ENCODE measurements around the gene SLC35G4. TPM values are rescaled to one million over a fixed set of nuclear protein-coding genes. Genes with fewer than 3 reads are reported as not detected.
"Not testable (repeated sequence)": the region's sequence is repeated elsewhere in the genome, so short reads cannot be mapped to it uniquely, and the experiment has no call there.

SLC35G4 gene
- total RNA-seq: not detected in 2 replicates

- intact Hi-C loops (cut with micrococcal nuclease): not testable (repeated sequence)
Measured at GRCh38 chr18:11609488-11609887, at the start of gene SLC35G4. Gene SLC35G4, plus strand, starts transcription at chr18:11609596. Its CDS starts 0 bp downstream, at chr18:11609596.

DNA sequence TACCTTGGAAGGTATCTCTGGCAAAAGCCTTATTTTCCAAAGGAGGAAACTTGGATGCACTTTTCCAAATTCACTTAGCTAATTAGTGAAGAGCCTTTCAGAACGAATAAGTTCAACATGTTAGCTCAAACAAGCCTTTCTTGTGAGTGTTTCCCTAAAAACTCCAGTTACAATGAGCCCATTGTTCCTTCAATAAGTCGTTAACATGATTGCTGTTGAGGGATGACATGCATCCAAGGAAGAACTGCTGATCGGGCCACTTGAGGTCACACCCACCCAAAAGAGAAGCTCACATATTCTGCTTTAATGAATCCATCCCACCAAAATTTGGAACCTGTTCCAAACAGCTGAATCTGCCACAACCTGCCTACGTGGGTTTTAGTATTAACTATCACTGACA lies 48.1 kb upstream of the SLC35G4 start:
- intact Hi-C loops (cut with micrococcal nuclease): no loop called here

GRCh38 chr18:11565716-11566115 lies 43.7 kb upstream of the SLC35G4 start:
- intact Hi-C loops (cut with micrococcal nuclease): no loop called here

GRCh38 chr18:11566236-11566965 lies 43.0 kb upstream of the SLC35G4 start:
- intact Hi-C loops (cut with micrococcal nuclease): no loop called here

GRCh38 chr18:11567396-11567795 lies 42.0 kb upstream of the SLC35G4 start:
- intact Hi-C loops (cut with micrococcal nuclease): no loop called here

GRCh38 chr18:11570073-11570588 lies 39.3 kb upstream of the SLC35G4 start:
- intact Hi-C loops (cut with micrococcal nuclease): no loop called here

DNA sequence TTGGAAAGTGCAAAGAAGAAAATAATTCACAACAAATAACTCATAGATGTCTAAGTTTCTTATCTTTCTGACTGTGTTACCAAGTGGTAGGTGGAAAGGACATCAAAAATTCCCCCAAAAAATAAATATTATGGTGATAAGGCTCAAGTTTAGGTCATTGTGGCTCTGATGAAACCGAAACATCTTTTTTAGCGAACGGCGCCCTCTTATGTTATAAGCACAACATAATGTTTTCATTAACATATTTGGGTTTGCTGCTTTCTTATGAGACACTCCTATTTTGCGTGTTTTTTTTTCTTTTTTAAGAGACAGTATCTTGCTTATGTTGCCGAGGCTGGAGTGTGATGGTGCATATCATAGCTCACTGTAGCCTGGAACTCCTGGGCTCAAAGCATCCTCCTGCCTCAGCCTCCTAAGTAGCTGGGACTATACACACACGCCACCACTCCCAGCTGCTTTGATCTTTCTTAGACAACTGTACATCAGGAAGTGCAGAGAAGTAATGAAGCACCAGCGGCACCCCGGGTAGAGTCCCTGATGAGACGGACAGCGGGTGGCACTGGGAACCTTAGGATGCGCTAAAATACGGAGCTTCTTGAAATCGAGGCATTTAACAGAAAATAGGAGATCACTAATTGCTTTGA lies 38.5 kb upstream of the SLC35G4 start:
- intact Hi-C loops (cut with micrococcal nuclease): no loop called here

- intact Hi-C loops (cut with micrococcal nuclease): no loop called here
Measured at GRCh38 chr18:11572201-11572600, 37.2 kb upstream of the SLC35G4 start.

DNA sequence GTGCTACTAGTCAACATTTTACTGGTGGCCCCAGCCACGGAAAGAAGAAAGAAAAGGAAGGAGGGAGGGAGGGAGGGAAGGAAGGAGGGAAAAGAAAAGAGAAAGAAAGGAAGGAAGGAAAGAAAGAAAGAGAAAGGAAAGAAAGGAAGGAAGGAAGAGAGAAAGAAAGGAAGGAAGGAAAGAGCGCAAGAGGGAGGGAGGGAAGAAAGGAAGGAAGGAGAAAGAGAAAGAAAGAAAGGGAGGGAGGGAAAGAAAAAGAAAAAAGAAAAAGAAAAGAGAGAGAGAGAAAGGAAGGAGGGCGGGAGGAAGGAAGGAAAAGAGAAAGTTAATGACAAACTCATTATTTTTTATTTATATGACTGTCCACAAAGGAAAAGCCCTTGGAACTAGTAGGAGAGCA lies 34.9 kb upstream of the SLC35G4 start:
- intact Hi-C loops (cut with micrococcal nuclease): no loop called here

DNA sequence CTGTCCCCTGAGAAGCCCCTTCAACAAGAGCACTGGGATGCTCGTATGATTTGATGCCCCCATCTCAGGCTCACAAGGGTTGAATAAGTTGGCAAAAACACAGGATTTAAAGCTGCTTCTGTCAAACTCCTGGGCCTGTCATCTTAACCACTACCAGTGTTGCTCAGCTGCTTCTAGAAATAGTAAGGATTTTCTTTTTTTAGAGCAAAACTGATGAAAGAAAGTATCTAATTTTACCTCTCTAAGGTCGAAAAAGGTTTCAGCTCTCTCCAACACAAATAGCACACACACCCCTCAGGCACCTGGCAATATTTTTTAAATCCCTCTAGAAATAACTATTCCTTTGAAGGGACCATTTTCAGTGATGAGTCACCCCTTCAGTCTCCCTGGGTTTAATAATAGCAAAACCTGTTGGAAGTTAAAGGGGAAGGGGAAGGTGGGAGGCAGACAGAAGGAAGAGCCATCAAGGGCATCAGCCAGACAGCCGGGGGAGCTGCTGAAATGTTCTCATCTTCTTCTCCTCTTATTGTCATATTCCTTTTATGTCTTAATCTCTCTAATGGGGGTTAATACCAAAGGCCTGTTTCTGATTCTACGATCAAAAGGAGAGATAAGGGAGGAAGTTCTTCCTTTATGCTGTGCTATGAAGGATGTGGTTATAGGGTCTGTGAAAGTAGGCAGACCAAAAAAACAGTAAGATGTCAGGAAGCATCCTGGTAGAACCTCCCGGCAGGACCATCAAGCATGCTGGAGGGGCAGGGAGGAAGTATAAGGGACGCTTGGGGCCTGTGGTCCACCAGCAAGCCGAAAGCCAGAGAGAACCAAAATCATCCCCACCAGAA lies 31.9 kb upstream of the SLC35G4 start:
- intact Hi-C loops (cut with micrococcal nuclease): no loop called here

GRCh38 chr18:11578799-11579198 lies 30.6 kb upstream of the SLC35G4 start:
- intact Hi-C loops (cut with micrococcal nuclease): no loop called here

- intact Hi-C loops (cut with micrococcal nuclease): loop anchor here (10.0 kb wide), 1 partner anchor 795 kb away; no protein-coding TSS in a partner anchor
Measured at GRCh38 chr18:11579916-11580315, 29.5 kb upstream of the SLC35G4 start.

DNA sequence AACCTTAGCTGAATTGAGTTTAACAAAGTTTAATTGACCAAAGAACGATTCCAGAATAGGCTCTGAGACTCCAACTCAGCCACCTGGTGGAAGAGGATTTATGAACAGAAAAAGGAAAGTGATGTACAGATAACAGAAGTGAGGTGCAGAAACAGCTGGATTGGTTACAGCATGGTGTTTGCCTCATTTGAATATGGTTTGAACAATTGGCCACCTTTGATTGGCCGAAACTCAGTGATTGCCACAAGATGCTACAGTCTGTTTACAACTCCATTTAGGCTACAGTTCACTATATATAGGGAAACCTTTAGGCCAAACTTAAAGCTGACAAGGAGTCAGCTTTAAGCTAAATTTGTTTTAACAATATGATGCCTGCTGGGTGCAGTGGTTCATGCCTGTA lies 28.1 kb upstream of the SLC35G4 start:
- intact Hi-C loops (cut with micrococcal nuclease): loop anchor here (10.0 kb wide), 1 partner anchor 796 kb away; no protein-coding TSS in a partner anchor

DNA sequence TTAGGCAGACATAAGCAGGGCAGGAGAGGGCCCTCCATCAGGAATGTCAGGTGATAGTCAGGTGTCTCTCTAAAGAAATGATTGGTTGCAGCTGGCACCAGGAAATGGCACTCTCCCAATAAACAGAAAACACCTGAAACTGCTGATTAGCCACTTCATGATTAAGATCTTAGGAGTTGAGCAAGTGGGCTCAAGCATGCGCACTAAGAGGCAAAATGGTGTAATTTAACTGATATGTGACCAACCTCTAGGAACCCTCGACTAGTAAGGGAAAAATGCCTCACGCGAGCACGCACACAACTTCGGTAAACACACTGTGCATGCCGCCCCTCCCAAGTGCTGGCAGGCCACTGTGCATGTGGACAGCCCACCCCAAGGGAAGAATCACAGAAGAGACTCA lies 23.8 kb upstream of the SLC35G4 start:
- intact Hi-C loops (cut with micrococcal nuclease): loop anchor here (10.0 kb wide), 1 partner anchor 801 kb away; no protein-coding TSS in a partner anchor

DNA sequence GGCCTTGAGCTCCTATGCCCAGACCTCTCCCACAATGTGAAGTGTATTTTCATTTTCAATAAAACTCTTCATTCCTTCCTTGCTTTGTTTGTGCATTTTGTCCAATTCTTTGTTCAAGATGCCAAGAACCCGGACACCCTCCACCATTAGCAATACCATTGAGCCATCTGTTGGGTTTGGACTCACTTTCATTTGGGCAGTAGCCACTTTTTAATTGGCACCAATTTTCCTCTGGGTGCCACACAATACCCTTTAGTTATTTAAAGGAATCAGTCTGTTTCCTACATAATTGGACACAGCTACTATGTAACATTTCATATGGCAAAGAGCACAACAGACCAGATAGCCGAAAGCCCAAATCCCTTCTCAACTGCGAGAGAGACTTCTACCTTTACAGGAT lies 22.5 kb upstream of the SLC35G4 start:
- intact Hi-C loops (cut with micrococcal nuclease): loop anchor here (10.0 kb wide), 1 partner anchor 802 kb away; no protein-coding TSS in a partner anchor

- intact Hi-C loops (cut with micrococcal nuclease): loop anchor here (10.0 kb wide), 1 partner anchor 803 kb away; no protein-coding TSS in a partner anchor
Measured at GRCh38 chr18:11587432-11587831, 22.0 kb upstream of the SLC35G4 start.

- intact Hi-C loops (cut with micrococcal nuclease): loop anchor here (10.0 kb wide), 1 partner anchor 803 kb away; no protein-coding TSS in a partner anchor
Measured at GRCh38 chr18:11587846-11588245, 21.6 kb upstream of the SLC35G4 start.

GRCh38 chr18:11591957-11592356 lies 17.4 kb upstream of the SLC35G4 start:
- intact Hi-C loops (cut with micrococcal nuclease): no loop called here

DNA sequence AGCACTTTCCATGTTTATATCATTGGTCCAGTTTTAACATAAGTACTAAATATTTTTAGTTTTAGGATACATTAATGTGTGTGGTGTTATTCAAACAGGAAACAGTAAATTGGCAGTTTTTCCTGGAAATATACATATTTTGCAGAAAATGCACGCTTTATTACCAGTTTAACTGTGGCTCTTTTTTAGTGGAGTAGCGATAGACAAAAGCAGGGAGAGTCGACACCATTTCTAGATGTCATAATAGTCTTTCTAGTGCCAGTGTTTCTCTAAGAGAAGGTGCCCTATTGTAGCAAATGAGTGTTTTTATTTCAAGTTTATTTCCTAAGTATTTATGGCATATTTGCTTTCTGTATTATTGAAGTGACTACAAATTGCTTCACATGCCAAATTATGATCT lies 9.1 kb upstream of the SLC35G4 start:
- intact Hi-C loops (cut with micrococcal nuclease): no loop called here

- intact Hi-C loops (cut with micrococcal nuclease): no loop called here
Measured at GRCh38 chr18:11607906-11608305, 1.5 kb upstream of the SLC35G4 start.

GRCh38 chr18:11608618-11609017 lies 778 bp upstream of the SLC35G4 start:
- intact Hi-C loops (cut with micrococcal nuclease): not testable (repeated sequence)
